OCI-M1 (cell line): ENCODE results near the gene GRP.
"Not testable (repeated sequence)": the region's sequence is repeated elsewhere in the genome, so short reads cannot be mapped to it uniquely, and the experiment has no call there.

Experiments used
- DNase-seq: peaks from one replicate; lab custom pipeline; 2025; lab: John Stamatoyannopoulos, UW

GRP gene

GRCh38 chr18:59229191-59229590 is 9.2 kb downstream of the GRP start:
- DNase-seq, result no peak

GRCh38 chr18:59229701-59230443 is 9.9 kb downstream of the GRP start:
- DNase-seq, result no peak

GRCh38 chr18:59231114-59231513 is 11.2 kb downstream of the GRP start:
- DNase-seq, result no peak

- no peak for DNase-seq
These were observed 11.9 kb downstream of the GRP start for GRCh38 chr18:59231877-59232276.

GRCh38 chr18:59232309-59233016 is 12.5 kb downstream of the GRP start:
- DNase-seq, result no peak

- DNase-seq, result no peak
These were observed 13.1 kb downstream of the GRP start for GRCh38 chr18:59233017-59233410.

- DNase-seq, result no peak
These were observed 18.4 kb downstream of the GRP start for GRCh38 chr18:59238385-59238784.

GRCh38 chr18:59239642-59240041 is 19.7 kb downstream of the GRP start:
- peak; percentile 30 for DNase-seq

GRCh38 chr18:59242906-59243305 is 22.9 kb downstream of the GRP start:
- DNase-seq, result no peak

- DNase-seq, result no peak
These were observed 26.8 kb downstream of the GRP start for GRCh38 chr18:59246796-59247195.

- peak; percentile 79 for DNase-seq
These were observed 29.3 kb downstream of the GRP start for GRCh38 chr18:59249199-59249774.

- not testable (repeated sequence) for DNase-seq
These were observed 35.5 kb downstream of the GRP start for GRCh38 chr18:59255491-59255890.

- not testable (repeated sequence) for DNase-seq
These were observed 41.9 kb downstream of the GRP start for GRCh38 chr18:59261842-59262241.

GRCh38 chr18:59262243-59262642 is 42.3 kb downstream of the GRP start:
- DNase-seq, result not testable (repeated sequence)

GRCh38 chr18:59263661-59264060 is 43.7 kb downstream of the GRP start:
- DNase-seq, result no peak

GRCh38 chr18:59264121-59264571 is 44.2 kb downstream of the GRP start:
- no peak for DNase-seq

- DNase-seq, result no peak
These were observed 44.8 kb downstream of the GRP start for GRCh38 chr18:59264651-59265245.

GRCh38 chr18:59265246-59265973 is 45.5 kb downstream of the GRP start:
- no peak for DNase-seq

GRCh38 chr18:59265974-59266369 is 46.0 kb downstream of the GRP start:
- no peak for DNase-seq

- DNase-seq, result no peak
These were observed 46.5 kb downstream of the GRP start for GRCh38 chr18:59266459-59266858.

GRCh38 chr18:59266886-59267502 is 47.0 kb downstream of the GRP start:
- no peak for DNase-seq
